Measurements from ENCODE around the gene ZNF292. TPM values are rescaled to one million over a fixed set of nuclear protein-coding genes. Genes with fewer than 3 reads are reported as not detected.

ZNF292 gene
- total and polyA plus RNA-seq, 2 donors (not counting 3 experiments of a cell fraction or from before 2014, with no cell fraction given) = 3.5 to 24.9 TPM

- no peaks in the 10 kb centered on the region for H3K9me3 ChIP-seq (replicated peaks; ENCODE audit: control insufficient read depth, insufficient read depth, low read length)
- peaks cover 65% of the 10 kb centered on the region for H3K79me2 ChIP-seq (ENCODE audit: control insufficient read depth, insufficient read depth, low read length)
- POLR2A ChIA-PET = interaction anchor here (0.7 kb wide), 1 partner anchor 14 kb away, joined by 7 read pairs; no protein-coding TSS in a partner anchor
- H3K27me3 ChIP-seq (ENCODE audit: control insufficient read depth in 2 of 2, insufficient read depth in 2 of 2, low read length in 2 of 2) = no peaks in the 10 kb centered on the region
- intact Hi-C loops (cut with micrococcal nuclease) (no loop called here), dilution Hi-C loops (cut with MboI; ENCODE audit: extremely low pct_ligation_motif_present, low sequenced_read_pairs) (no loop called here)
- H3K36me3 ChIP-seq (ENCODE audit: control insufficient read depth in 2 of 2, extremely low read depth in 1 of 2, insufficient read depth in 2 of 2, low read length in 2 of 2) = no peaks in the 10 kb centered on the region
- no peak overlapping the region for H3K27ac ChIP-seq (ENCODE audit: insufficient read depth, low read depth, low read length)
- BruUV-seq (replicated peaks) = no TSS peak
- no peak overlapping the region for H3K4me3 ChIP-seq (replicated peaks in 1 of 3; ENCODE audit: insufficient read depth in 1 of 3, low read depth in 1 of 3, low read length in 3 of 3)
- FAIRE-seq (no peak), DNase-seq (ENCODE audit: low read depth, low spot score) (no peak)
- CTCF ChIA-PET = interaction anchor here (0.7 kb wide), 1 partner anchor 1682 kb away, joined by 4 read pairs; no protein-coding TSS in a partner anchor
- no peak overlapping the region for H3K4me2 ChIP-seq (ENCODE audit: insufficient read depth, low read length)
- TF ChIP-seq, protein P1, sequence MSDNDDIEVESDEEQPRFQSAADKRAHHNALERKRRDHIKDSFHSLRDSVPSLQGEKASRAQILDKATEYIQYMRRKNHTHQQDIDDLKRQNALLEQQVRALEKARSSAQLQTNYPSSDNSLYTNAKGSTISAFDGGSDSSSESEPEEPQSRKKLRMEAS (IDR thresholded peaks at IDR 0.05; ENCODE audit: insufficient read depth, insufficient read length) = no peak
- TF ChIP-seq MYC (IDR thresholded peaks at IDR 0.05; ENCODE audit: low read depth, low read length) (no peak), POLR2A (IDR thresholded peaks at IDR 0.05; ENCODE audit: low read depth, low read length) (no peak), GATA2 (IDR thresholded peaks at IDR 0.05; ENCODE audit: insufficient read depth, insufficient read length, low read depth, low read length) (no peak), POLR2AphosphoS5 (IDR thresholded peaks at IDR 0.05; ENCODE audit: insufficient read depth, low read depth, low read length) (no peak), FOS (IDR thresholded peaks at IDR 0.05; ENCODE audit: borderline replicate concordance, insufficient read depth, low read length) (no peak), CTCF (IDR thresholded peaks at IDR 0.05; ENCODE audit: extremely low read depth in 1 of 2, insufficient read depth in 1 of 2, low read depth in 1 of 2, low read length in 2 of 2) (no peak)
- no peaks in the 10 kb centered on the region for H3K9me1 ChIP-seq (replicated peaks; ENCODE audit: control insufficient read depth, extremely low read depth, insufficient read depth, low read length)
- no peaks in the 10 kb centered on the region for H3K4me1 ChIP-seq (ENCODE audit: control insufficient read depth, extremely low read depth, insufficient read depth, low read length)
- peaks cover 12% of the 10 kb centered on the region for H4K20me1 ChIP-seq (replicated peaks; ENCODE audit: control insufficient read depth, extremely low read depth, insufficient read depth, low read length)
- H2AFZ ChIP-seq (ENCODE audit: low read depth, low read length) = no peak overlapping the region
- H3K9ac ChIP-seq (replicated peaks; ENCODE audit: extremely low read depth, insufficient read depth, low read length) = no peak overlapping the region
Measured at GRCh38 chr6:87203448-87204023, 48.2 kb downstream of the ZNF292 start.
